ENCODE measurements around the gene RNU5B-1.
"Not testable (repeated sequence)": the region's sequence is repeated elsewhere in the genome, so short reads cannot be mapped to it uniquely, and the experiment has no call there.

RNU5B-1 gene

DNA sequence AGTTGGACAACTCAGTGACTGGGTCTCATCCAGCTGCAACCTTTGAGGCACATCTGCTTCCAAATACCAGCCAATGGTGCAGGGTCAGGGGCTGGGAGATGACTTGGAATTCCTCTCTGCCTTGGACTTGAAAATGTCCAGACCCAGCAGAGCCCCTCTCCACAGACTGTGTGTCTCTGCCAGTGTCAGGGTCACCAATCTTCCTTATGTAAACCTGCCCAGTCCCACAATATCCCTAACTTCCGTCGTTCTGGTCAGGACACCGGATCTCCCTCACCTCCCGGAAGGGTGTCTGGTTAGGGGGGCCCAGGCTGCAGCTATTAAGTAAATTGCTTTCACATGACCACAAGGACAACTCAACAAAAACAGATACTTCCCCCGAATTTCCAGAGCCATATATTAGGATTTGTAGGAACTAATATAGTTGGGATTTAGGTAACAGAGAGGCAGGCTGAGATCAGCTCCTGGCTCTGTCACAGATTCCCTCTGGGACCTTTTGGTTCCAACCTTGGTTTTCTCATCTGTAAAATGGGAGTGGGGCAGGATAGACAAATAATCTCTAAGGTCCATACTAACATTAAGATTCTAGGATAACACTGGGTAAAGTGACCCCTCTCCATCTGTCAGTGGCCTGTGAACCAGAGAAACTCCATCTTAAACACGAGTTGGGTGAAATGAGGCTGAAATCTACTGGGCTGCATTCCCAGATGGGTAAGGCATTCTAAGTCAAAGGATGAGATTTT is 42.5 kb downstream of the RNU5B-1 start:
- DNase-seq: no peak

DNA sequence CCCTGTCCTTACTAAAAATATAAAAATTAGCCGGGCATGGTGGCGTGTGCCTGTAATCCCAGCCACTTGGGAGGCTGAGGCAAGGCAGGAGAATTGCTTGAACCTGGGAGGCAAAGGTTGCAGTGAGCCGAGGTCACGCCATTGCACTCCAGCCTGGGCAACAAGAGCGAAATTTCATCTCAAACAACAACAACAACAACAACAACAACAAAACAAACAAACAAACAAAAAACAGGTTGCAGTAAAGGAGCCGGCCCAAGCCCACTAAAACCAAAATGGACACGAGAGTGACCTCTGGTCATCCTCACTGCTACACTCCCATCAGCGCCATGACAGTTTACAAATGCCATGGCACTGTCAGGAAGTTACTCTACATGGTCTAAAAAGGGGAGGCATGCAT is 43.3 kb downstream of the RNU5B-1 start:
- not testable (repeated sequence) for DNase-seq

DNA sequence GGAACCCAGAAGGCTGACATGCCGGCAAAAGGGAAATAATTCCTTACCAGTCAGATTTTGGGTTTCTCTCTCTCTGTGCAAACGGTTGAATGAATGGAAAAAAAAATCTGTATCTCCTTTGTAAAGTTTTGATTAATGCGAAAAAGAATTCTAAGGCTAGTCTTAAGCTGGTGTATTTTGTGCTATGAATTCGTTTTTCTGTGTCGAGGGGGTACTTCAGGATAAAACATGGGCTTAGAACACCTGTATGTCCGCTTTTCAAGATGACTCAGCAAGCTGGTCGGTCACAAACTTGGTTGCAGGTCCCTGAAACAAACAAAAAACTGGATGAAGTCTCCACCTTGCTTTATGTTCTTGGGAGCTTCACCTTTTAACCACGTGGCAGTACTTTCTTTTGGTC is 44.9 kb downstream of the RNU5B-1 start:
- no peak for DNase-seq

DNA sequence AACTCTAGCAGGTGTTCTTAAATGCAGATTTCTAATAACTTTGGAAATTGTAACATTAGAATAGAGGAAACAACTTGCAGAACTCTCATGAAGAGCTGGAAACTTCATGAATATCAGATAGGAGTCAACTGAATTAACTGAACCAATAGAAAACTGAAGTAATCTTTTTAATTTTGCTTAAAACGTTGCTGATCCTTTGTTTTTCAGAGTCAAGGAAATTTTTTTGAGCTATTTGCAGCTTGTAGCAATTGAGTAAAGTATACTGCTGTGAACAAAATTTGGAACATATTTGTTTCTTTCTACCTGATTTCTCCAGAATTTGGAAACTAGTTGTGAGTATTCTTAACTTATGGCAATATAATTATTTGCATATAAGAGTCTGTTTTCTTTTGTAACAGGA is 47.5 kb downstream of the RNU5B-1 start:
- not testable (repeated sequence) for DNase-seq
